RPMI8226 (cell line): ENCODE data around the gene MIPOL1.

ENCODE experiments used
- DNase-seq: peaks from one replicate; pipeline ENCODE4 v3.0.0-alpha.2; 2015

MIPOL1 gene

GRCh38 chr14:37466623-37467088 is 268.9 kb downstream of the MIPOL1 start:
- no peak for DNase-seq

- DNase-seq: no peak
Observed at GRCh38 chr14:37469650-37470049, 271.9 kb downstream of the MIPOL1 start.

- DNase-seq: no peak
Observed at GRCh38 chr14:37470251-37470650, 272.5 kb downstream of the MIPOL1 start.

- no peak for DNase-seq
Observed at GRCh38 chr14:37472906-37473305, 275.2 kb downstream of the MIPOL1 start.

GRCh38 chr14:37474191-37474590 is 276.5 kb downstream of the MIPOL1 start:
- DNase-seq: no peak

GRCh38 chr14:37480446-37481290 is 282.9 kb downstream of the MIPOL1 start:
- DNase-seq: no peak

- DNase-seq: no peak
Observed at GRCh38 chr14:37482428-37482827, 284.7 kb downstream of the MIPOL1 start.

GRCh38 chr14:37483672-37484071 is 285.9 kb downstream of the MIPOL1 start:
- no peak for DNase-seq

GRCh38 chr14:37490607-37491006 is 292.9 kb downstream of the MIPOL1 start:
- no peak for DNase-seq

- no peak for DNase-seq
Observed at GRCh38 chr14:37491076-37491475, 293.3 kb downstream of the MIPOL1 start.

GRCh38 chr14:37493606-37494005 is 295.9 kb downstream of the MIPOL1 start:
- DNase-seq: no peak

- DNase-seq: no peak
Observed at GRCh38 chr14:37497422-37497821, 299.7 kb downstream of the MIPOL1 start.

- DNase-seq: no peak
Observed at GRCh38 chr14:37501877-37502276, 304.1 kb downstream of the MIPOL1 start.

GRCh38 chr14:37508503-37508902 is 310.8 kb downstream of the MIPOL1 start:
- no peak for DNase-seq

GRCh38 chr14:37512173-37512572 is 314.4 kb downstream of the MIPOL1 start:
- no peak for DNase-seq

GRCh38 chr14:37515771-37516170 is 318.0 kb downstream of the MIPOL1 start:
- no peak for DNase-seq

GRCh38 chr14:37526994-37527393 is 329.3 kb downstream of the MIPOL1 start:
- DNase-seq: no peak

- DNase-seq: no peak
Observed at GRCh38 chr14:37539992-37540391, 342.3 kb downstream of the MIPOL1 start.

- no peak for DNase-seq
Observed at GRCh38 chr14:37544407-37544806, 346.7 kb downstream of the MIPOL1 start.

GRCh38 chr14:37545174-37545573 is 347.4 kb downstream of the MIPOL1 start:
- no peak for DNase-seq

- DNase-seq: no peak
Observed at GRCh38 chr14:37546621-37547447, 349.1 kb downstream of the MIPOL1 start.

GRCh38 chr14:37550511-37550910 is 352.8 kb downstream of the MIPOL1 start:
- DNase-seq: no peak

- no peak for DNase-seq
Observed at GRCh38 chr14:37551119-37551518, 353.4 kb downstream of the MIPOL1 start.
